OCI-LY7 (cell line): ENCODE data around the gene THRB. TPM values are rescaled to one million over a fixed set of nuclear protein-coding genes. Genes with fewer than 3 reads are reported as not detected.

Experiments used
- BruUV-seq: library from RNA; stranded (reverse); fragments of 400-500 nt; replicated peaks from 2 replicates; lab custom pipeline; 2021; lab: Mats Ljungman, UMichigan
- CTCF ChIA-PET: fragments of 300-600 bp; sonication (Branson Sonifier 250); formaldehyde crosslinking; loops from one replicate; lab custom pipeline; 2022; ENCODE audit warnings: antibody characterized with exemption; ENCODE audit not compliant: unreplicated experiment; lab: Charles Lee
- POLR2A ChIA-PET: fragments of 300-600 bp; sonication (Branson Sonifier 250); formaldehyde crosslinking; loops from one replicate; lab custom pipeline; 2022; ENCODE audit warnings: antibody characterized with exemption; lab: Charles Lee
- DNase-seq: peaks from one replicate; pipeline ENCODE4 v3.0.0-alpha.2; 2015; ENCODE audit warnings: low spot score
- H2AFZ ChIP-seq: fragments of 200-600 bp; sonication (generic), shearing (Covaris generic); 2 replicates; pipeline ENCODE4 v1.6.1; 2014; ENCODE audit warnings: mild to moderate bottlenecking, antibody characterized with exemption, low read length, moderate library complexity
- H3K27ac ChIP-seq: fragments of 200-600 bp; sonication (generic); 2 replicates; pipeline ENCODE4 v1.5.1; 2014; ENCODE audit warnings: mixed run types, low read depth, mild to moderate bottlenecking, moderate library complexity, low read length, inconsistent platforms; ENCODE audit not compliant: poor library complexity, severe bottlenecking
- H3K36me3 ChIP-seq: fragments of 200-600 bp; sonication (generic); 2 replicates; pipeline ENCODE4 v1.6.1; 2014; ENCODE audit warnings: mild to moderate bottlenecking, antibody characterized with exemption, low read length, moderate library complexity, mixed read lengths; ENCODE audit not compliant: insufficient read depth
- H3K4me1 ChIP-seq: fragments of 200-600 bp; sonication (generic); 2 replicates; pipeline ENCODE4 v1.5.1; 2014; ENCODE audit warnings: mild to moderate bottlenecking, low read length; ENCODE audit not compliant: insufficient read depth, poor library complexity, severe bottlenecking
- H3K4me2 ChIP-seq: fragments of 200-600 bp; sonication (generic); 2 replicates; pipeline ENCODE4 v1.6.1; 2014; ENCODE audit warnings: mild to moderate bottlenecking, low read length
- H3K4me3 ChIP-seq: fragments of 200-600 bp; sonication (generic); 2 replicates; pipeline ENCODE4 v1.5.1; 2014; ENCODE audit warnings: mild to moderate bottlenecking, low read depth, low read length; ENCODE audit not compliant: poor library complexity, severe bottlenecking
- H3K79me2 ChIP-seq: fragments of 200-600 bp; sonication (generic); 2 replicates; pipeline ENCODE4 v1.6.1; 2016; ENCODE audit warnings: low read depth, mild to moderate bottlenecking, low read length, moderate library complexity, mixed read lengths; ENCODE audit not compliant: insufficient read depth
- H3K9me2 ChIP-seq: fragments of 200-600 bp; sonication (generic); 2 replicates; pipeline ENCODE4 v1.6.1; 2016; ENCODE audit warnings: mild to moderate bottlenecking, low read length, mixed read lengths; ENCODE audit not compliant: insufficient read depth
- H3K9me3 ChIP-seq: fragments of 200-600 bp; sonication (generic); 2 replicates; pipeline ENCODE4 v1.6.1; 2014; ENCODE audit warnings: mild to moderate bottlenecking, mixed run types, low read length, mixed read lengths
- H4K20me1 ChIP-seq: fragments of 200-600 bp; sonication (generic); 2 replicates; pipeline ENCODE4 v1.6.1; 2014; ENCODE audit warnings: mild to moderate bottlenecking, antibody characterized with exemption, low read length, moderate library complexity, mixed read lengths; ENCODE audit not compliant: insufficient read depth
- EZH2phosphoT487 ChIP-seq: fragments of 200-600 bp; sonication (generic); IDR thresholded peaks from 2 replicates; pipeline ENCODE4 v1.6.1; 2018; ENCODE audit warnings: low read depth, borderline replicate concordance, mild to moderate bottlenecking, mixed run types, antibody characterized with exemption, low read length, moderate library complexity, mixed read lengths
- intact Hi-C: fragments of 100-400 bp; cut with micrococcal nuclease; formaldehyde crosslinking; loops from one replicate; pipeline ENCODE4 v1.10.0; 2022; ENCODE audit not compliant: unreplicated experiment
- total RNA-seq, 2 experiments: library from RNA; depleted of rRNA in 1 of 2; stranded (reverse); fragments of >200 nt in 1 of 2; shearing (Covaris generic) in 1 of 2; gene quantifications; 2 replicates each; pipeline ENCODE4 v1.2.3, GENCODE V29; 2014 to 2022
- TF ChIP-seq, protein P1 (sequence below): fragments of 200-600 bp; sonication (generic); conservative IDR thresholded peaks from 2 replicates; pipeline ENCODE4 v1.5.1; 2014; ENCODE audit warnings: mild to moderate bottlenecking, antibody characterized with exemption, low read length, moderate library complexity, mixed read lengths

THRB gene
- total RNA-seq, 2 experiments from 2014 or later = not detected

DNA sequence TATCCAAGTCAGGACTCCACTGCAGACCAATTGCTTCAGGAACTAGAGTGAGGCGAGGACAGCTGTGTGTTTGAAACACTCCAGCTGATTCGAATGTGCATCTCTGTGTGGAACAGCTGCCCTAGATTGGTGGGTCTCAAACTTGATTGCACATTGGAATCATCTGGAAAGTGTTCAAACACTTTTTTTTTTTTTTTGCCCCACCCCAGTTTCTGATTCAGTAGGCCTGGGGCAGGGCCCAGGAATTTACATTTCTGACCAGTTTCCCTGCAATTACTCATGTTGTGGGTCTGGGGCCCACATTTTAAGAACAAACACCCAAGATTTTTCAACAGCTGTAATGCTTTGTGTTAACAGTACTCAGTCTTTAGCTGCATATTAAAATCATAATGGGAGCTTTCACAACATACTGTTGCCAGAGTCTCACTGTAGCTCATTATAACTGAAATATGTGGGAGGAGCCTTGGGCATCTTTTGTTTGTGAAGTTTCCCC is 392.9 kb downstream of the THRB start:
- intact Hi-C loops = no loop called here
- no peak overlapping the region for H2AFZ ChIP-seq

DNA sequence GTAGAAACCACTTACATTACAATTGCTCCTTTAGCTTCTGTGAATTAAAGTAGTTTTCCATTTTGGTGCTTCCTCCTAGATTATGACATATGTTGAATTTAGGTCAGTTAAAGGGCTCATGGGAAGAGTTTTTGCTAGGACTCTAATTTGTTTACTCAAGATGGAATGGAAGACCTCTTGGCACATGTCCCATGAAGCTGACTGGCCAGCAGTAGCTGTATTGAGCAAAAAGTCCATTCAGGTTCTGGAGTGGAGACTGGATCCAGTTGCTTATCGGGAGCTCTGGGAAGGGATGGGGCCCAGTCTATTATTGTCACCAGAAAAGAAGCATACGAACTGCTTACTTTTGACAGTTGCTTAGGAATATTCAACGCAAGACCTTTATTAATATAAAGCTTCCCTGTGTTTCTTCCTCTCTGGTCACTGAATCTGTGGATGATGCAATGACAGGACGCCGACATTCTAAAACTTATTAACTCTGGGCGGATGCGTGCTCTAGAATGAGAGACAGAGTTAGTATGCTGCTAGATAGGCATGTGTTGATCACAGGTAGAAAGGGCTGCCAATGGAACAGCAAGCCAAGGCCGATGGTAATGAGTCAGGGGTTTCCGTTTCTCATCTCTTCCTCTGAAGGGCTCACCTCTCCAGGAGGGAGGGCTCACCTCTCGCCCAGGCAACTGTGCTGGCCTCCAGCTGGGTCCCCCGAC is 393.8 kb downstream of the THRB start:
- BruUV-seq = no TSS peak

More for the DNA sequence above, 392.9 kb downstream of the THRB start:
- no peak for TF ChIP-seq EZH2phosphoT487
- TF ChIP-seq, protein P1, sequence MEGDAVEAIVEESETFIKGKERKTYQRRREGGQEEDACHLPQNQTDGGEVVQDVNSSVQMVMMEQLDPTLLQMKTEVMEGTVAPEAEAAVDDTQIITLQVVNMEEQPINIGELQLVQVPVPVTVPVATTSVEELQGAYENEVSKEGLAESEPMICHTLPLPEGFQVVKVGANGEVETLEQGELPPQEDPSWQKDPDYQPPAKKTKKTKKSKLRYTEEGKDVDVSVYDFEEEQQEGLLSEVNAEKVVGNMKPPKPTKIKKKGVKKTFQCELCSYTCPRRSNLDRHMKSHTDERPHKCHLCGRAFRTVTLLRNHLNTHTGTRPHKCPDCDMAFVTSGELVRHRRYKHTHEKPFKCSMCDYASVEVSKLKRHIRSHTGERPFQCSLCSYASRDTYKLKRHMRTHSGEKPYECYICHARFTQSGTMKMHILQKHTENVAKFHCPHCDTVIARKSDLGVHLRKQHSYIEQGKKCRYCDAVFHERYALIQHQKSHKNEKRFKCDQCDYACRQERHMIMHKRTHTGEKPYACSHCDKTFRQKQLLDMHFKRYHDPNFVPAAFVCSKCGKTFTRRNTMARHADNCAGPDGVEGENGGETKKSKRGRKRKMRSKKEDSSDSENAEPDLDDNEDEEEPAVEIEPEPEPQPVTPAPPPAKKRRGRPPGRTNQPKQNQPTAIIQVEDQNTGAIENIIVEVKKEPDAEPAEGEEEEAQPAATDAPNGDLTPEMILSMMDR = no peak
- Histone ChIP-seq H3K27ac (no peak overlapping the region), H3K9me2 (no peaks in the 10 kb centered on the region), H3K4me3 (no peak overlapping the region), H3K9me3 (no peaks in the 10 kb centered on the region), H4K20me1 (no peaks in the 10 kb centered on the region), H3K4me1 (no peaks in the 10 kb centered on the region), H3K36me3 (no peaks in the 10 kb centered on the region), H3K4me2 (no peak overlapping the region), H3K79me2 (no peaks in the 10 kb centered on the region)
- ChIA-PET CTCF (no interaction called here), POLR2A (interaction anchor here (0.5 to 0.9 kb wide), 5 partner anchors 15 to 1164 kb away, joined by 3 to 9 read pairs (median 4); no protein-coding TSS in a partner anchor)
- DNase-seq = no peak
- no TSS peak for BruUV-seq

More for the DNA sequence above, 393.8 kb downstream of the THRB start:
- no peak overlapping the region for H2AFZ ChIP-seq
- H4K20me1 ChIP-seq = no peaks in the 10 kb centered on the region
- no peaks in the 10 kb centered on the region for H3K36me3 ChIP-seq
- TF ChIP-seq, protein P1 = no peak
- TF ChIP-seq EZH2phosphoT487 = no peak
- H3K4me3 ChIP-seq = no peak overlapping the region
- no peaks in the 10 kb centered on the region for H3K4me1 ChIP-seq
- H3K27ac ChIP-seq = no peak overlapping the region
- POLR2A ChIA-PET = interaction anchor here (0.5 to 1.2 kb wide), 4 partner anchors 17 to 1164 kb away, joined by 3 to 9 read pairs (median 4); no protein-coding TSS in a partner anchor
- H3K9me2 ChIP-seq = no peaks in the 10 kb centered on the region
- H3K4me2 ChIP-seq = no peak overlapping the region
- CTCF ChIA-PET = no interaction called here
- no peak for DNase-seq
- no peaks in the 10 kb centered on the region for H3K9me3 ChIP-seq
- no peaks in the 10 kb centered on the region for H3K79me2 ChIP-seq
- intact Hi-C loops = no loop called here
